Mesendoderm (in vitro differentiated cells): Measurements from ENCODE around the gene COX4I2.
"Not testable (repeated sequence)": the region's sequence is repeated elsewhere in the genome, so short reads cannot be mapped to it uniquely, and the experiment has no call there.

Experiments used
- DNase-seq: peaks from one replicate; pipeline ENCODE4 v3.0.0; 2013
- H2AK5ac ChIP-seq: 2 replicates; pipeline ENCODE4 v1.6.1; 2013; ENCODE audit warnings: low read length, inconsistent platforms
- H2BK120ac ChIP-seq: 2 replicates; pipeline ENCODE4 v1.6.1; 2013; ENCODE audit warnings: low read depth, mild to moderate bottlenecking, low read length, moderate library complexity, mixed read lengths
- H2BK15ac ChIP-seq: replicated peaks from 2 replicates; pipeline ENCODE4 v1.6.1; 2013; ENCODE audit warnings: low read depth, mild to moderate bottlenecking, moderate library complexity
- H2BK5ac ChIP-seq: 2 replicates; pipeline ENCODE4 v1.6.1; 2013; ENCODE audit warnings: low read length, inconsistent platforms
- H3K18ac ChIP-seq: 2 replicates; pipeline ENCODE4 v1.6.1; 2013; ENCODE audit warnings: mild to moderate bottlenecking, low read length, mixed read lengths
- H3K23ac ChIP-seq: one replicate; pipeline ENCODE4 v1.6.1; 2013; ENCODE audit warnings: low read length
- H3K27ac ChIP-seq: 2 replicates; pipeline ENCODE4 v1.5.1; 2013; ENCODE audit warnings: low read depth, mild to moderate bottlenecking, inconsistent platforms, low read length, moderate library complexity
- H3K27me3 ChIP-seq: 2 replicates; pipeline ENCODE4 v1.6.1; 2013; ENCODE audit warnings: low read length, control low read depth, mild to moderate bottlenecking, inconsistent platforms; ENCODE audit not compliant: insufficient read depth, poor library complexity
- H3K36me3 ChIP-seq: 2 replicates; pipeline ENCODE4 v1.6.1; 2013; ENCODE audit warnings: low read length, inconsistent platforms; ENCODE audit not compliant: control insufficient read depth, insufficient read depth
- H3K4ac ChIP-seq: one replicate; pipeline ENCODE4 v1.6.1; 2013; ENCODE audit warnings: low read depth, mild to moderate bottlenecking, low read length, moderate library complexity
- H3K4me1 ChIP-seq: 2 replicates; pipeline ENCODE4 v1.6.1; 2013; ENCODE audit warnings: low read depth, low read length, inconsistent platforms; ENCODE audit not compliant: control insufficient read depth
- H3K4me2 ChIP-seq: 2 replicates; pipeline ENCODE4 v1.6.1; 2013; ENCODE audit warnings: low read length
- H3K4me3 ChIP-seq: 2 replicates; pipeline ENCODE4 v1.5.1; 2013; ENCODE audit warnings: mild to moderate bottlenecking, low read length
- H3K56ac ChIP-seq: one replicate; pipeline ENCODE4 v1.6.1; 2013; ENCODE audit warnings: low read length
- H3K79me1 ChIP-seq: 2 replicates; pipeline ENCODE4 v1.6.1; 2013; ENCODE audit warnings: low read length, inconsistent platforms
- H3K79me2 ChIP-seq: 2 replicates; pipeline ENCODE4 v1.6.1; 2013; ENCODE audit warnings: mild to moderate bottlenecking, low read length; ENCODE audit not compliant: control insufficient read depth, insufficient read depth
- H3K9ac ChIP-seq: 2 replicates; pipeline ENCODE4 v1.6.1; 2013; ENCODE audit warnings: low read length, inconsistent platforms
- H4K5ac ChIP-seq: one replicate; pipeline ENCODE4 v1.6.1; 2013; ENCODE audit warnings: low read length
- H4K8ac ChIP-seq: one replicate; pipeline ENCODE4 v1.6.1; 2013; ENCODE audit warnings: low read depth, mild to moderate bottlenecking, control low read depth, low read length, moderate library complexity
- whole genome bisulfite sequencing: extraction: QIAGEN DNeasy Blood & Tissue Kit; methylation state at CpG from one replicate; pipeline ENCODE4 v1.1.7; 2013; ENCODE audit warnings: low lambda C conversion rate, missing lambda C conversion rate; ENCODE audit not compliant: insufficient coverage; ENCODE audit errors: extremely low coverage; 5-methylcytosine and 5-hydroxymethylcytosine counted together

Gene COX4I2

GRCh38 chr20:31615416-31615815 lies 22.3 kb upstream of the COX4I2 start:
- no peak for DNase-seq
- no peak overlapping the region for H2BK15ac ChIP-seq
- H3K4me2 ChIP-seq, result no peak overlapping the region
- H3K27ac ChIP-seq, result no peak overlapping the region
- no peak overlapping the region for H4K8ac ChIP-seq
- H3K56ac ChIP-seq, result no peak overlapping the region
- H3K79me1 ChIP-seq, result no peaks in the 10 kb centered on the region
- no peak overlapping the region for H3K4me3 ChIP-seq
- peaks cover 5% of the 10 kb centered on the region for H3K4me1 ChIP-seq
- no peak overlapping the region for H2BK120ac ChIP-seq
- H2BK5ac ChIP-seq, result no peak overlapping the region
- H3K27me3 ChIP-seq, result no peaks in the 10 kb centered on the region
- H3K4ac ChIP-seq, result no peak overlapping the region
- no peaks in the 10 kb centered on the region for H3K36me3 ChIP-seq
- no peak overlapping the region for H3K9ac ChIP-seq
- H3K23ac ChIP-seq, result no peak overlapping the region
- WGBS, result no CpG with 5 or more reads among the region's 8 CpGs
- H3K79me2 ChIP-seq, result no peaks in the 10 kb centered on the region
- H3K18ac ChIP-seq, result no peak overlapping the region
- H4K5ac ChIP-seq, result no peak overlapping the region
- no peak overlapping the region for H2AK5ac ChIP-seq

GRCh38 chr20:31617432-31618104 lies 20.1 kb upstream of the COX4I2 start:
- Histone ChIP-seq H2BK120ac (no peak overlapping the region), H3K27me3 (no peaks in the 10 kb centered on the region), H3K18ac (no peak overlapping the region), H3K4me1 (no peaks in the 10 kb centered on the region), H3K56ac (no peak overlapping the region), H2BK15ac (no peak overlapping the region), H3K4me2 (no peak overlapping the region), H3K36me3 (no peaks in the 10 kb centered on the region), H3K23ac (no peak overlapping the region), H4K5ac (no peak overlapping the region), H4K8ac (no peak overlapping the region), H3K4me3 (no peak overlapping the region), H2AK5ac (no peak overlapping the region), H3K9ac (no peak overlapping the region), H2BK5ac (no peak overlapping the region), H3K27ac (no peak overlapping the region), H3K79me1 (no peaks in the 10 kb centered on the region), H3K79me2 (no peaks in the 10 kb centered on the region), H3K4ac (no peak overlapping the region)
- no CpG with 5 or more reads among the region's 6 CpGs for WGBS
- DNase-seq, result no peak

GRCh38 chr20:31620246-31620645 lies 17.5 kb upstream of the COX4I2 start:
- no peak overlapping the region for H3K56ac ChIP-seq
- H3K4ac ChIP-seq, result no peak overlapping the region
- no peak overlapping the region for H4K5ac ChIP-seq
- H3K79me2 ChIP-seq, result no peaks in the 10 kb centered on the region
- no peak overlapping the region for H2BK5ac ChIP-seq
- H4K8ac ChIP-seq, result no peak overlapping the region
- WGBS, result no CpG with 5 or more reads among the region's 3 CpGs
- H2BK15ac ChIP-seq, result no peak overlapping the region
- no peak overlapping the region for H2BK120ac ChIP-seq
- no peak overlapping the region for H3K9ac ChIP-seq
- H3K4me1 ChIP-seq, result no peaks in the 10 kb centered on the region
- no peaks in the 10 kb centered on the region for H3K27me3 ChIP-seq
- H3K79me1 ChIP-seq, result no peaks in the 10 kb centered on the region
- H3K4me3 ChIP-seq, result no peak overlapping the region
- no peak overlapping the region for H3K18ac ChIP-seq
- no peak for DNase-seq
- no peaks in the 10 kb centered on the region for H3K36me3 ChIP-seq
- no peak overlapping the region for H2AK5ac ChIP-seq
- no peak overlapping the region for H3K4me2 ChIP-seq
- no peak overlapping the region for H3K23ac ChIP-seq
- no peak overlapping the region for H3K27ac ChIP-seq

- H3K27ac ChIP-seq, H3K18ac ChIP-seq, H3K4me2 ChIP-seq, H4K8ac ChIP-seq, H2AK5ac ChIP-seq, H3K79me1 ChIP-seq, H3K4ac ChIP-seq, H3K27me3 ChIP-seq, H3K56ac ChIP-seq, H2BK5ac ChIP-seq, H2BK15ac ChIP-seq, H3K4me3 ChIP-seq, H2BK120ac ChIP-seq, H3K79me2 ChIP-seq, DNase-seq, H3K23ac ChIP-seq, H3K36me3 ChIP-seq, H3K4me1 ChIP-seq, H3K9ac ChIP-seq, H4K5ac ChIP-seq: not testable (repeated sequence)
- no CpG with 5 or more reads among the region's 6 CpGs for WGBS
Measured at GRCh38 chr20:31623123-31623505, 14.6 kb upstream of the COX4I2 start.

- not testable (repeated sequence) for H3K27me3 ChIP-seq, H3K4ac ChIP-seq, H2AK5ac ChIP-seq, H4K8ac ChIP-seq, H3K4me2 ChIP-seq, H3K23ac ChIP-seq, H3K18ac ChIP-seq, H3K56ac ChIP-seq, DNase-seq, H3K27ac ChIP-seq, H3K79me2 ChIP-seq, H2BK120ac ChIP-seq, H3K9ac ChIP-seq, H3K4me1 ChIP-seq, H2BK15ac ChIP-seq, H3K36me3 ChIP-seq, H3K4me3 ChIP-seq, H4K5ac ChIP-seq, H3K79me1 ChIP-seq, H2BK5ac ChIP-seq
- no CpG with 5 or more reads among the region's 8 CpGs for WGBS
Measured at GRCh38 chr20:31626534-31626933, 11.2 kb upstream of the COX4I2 start.

GRCh38 chr20:31628057-31628456 lies 9.7 kb upstream of the COX4I2 start:
- H3K23ac ChIP-seq, H2BK15ac ChIP-seq, H3K56ac ChIP-seq, H2BK5ac ChIP-seq, H2BK120ac ChIP-seq, H3K4me3 ChIP-seq, H3K4me2 ChIP-seq, H3K18ac ChIP-seq, H3K79me2 ChIP-seq, H3K79me1 ChIP-seq, DNase-seq, H3K27me3 ChIP-seq, H3K4ac ChIP-seq, H3K9ac ChIP-seq, H3K36me3 ChIP-seq, H4K5ac ChIP-seq, H2AK5ac ChIP-seq, H3K27ac ChIP-seq, H3K4me1 ChIP-seq, H4K8ac ChIP-seq: not testable (repeated sequence)
- no CpG with 5 or more reads among the region's 2 CpGs for WGBS
